PC-9 (cell line): ENCODE measurements around the gene CRACR2A. TPM values are rescaled to one million over a fixed set of nuclear protein-coding genes. Genes with fewer than 3 reads are reported as not detected.

Experiments
- BruUV-seq: library from RNA; stranded (reverse); fragments of 400-500 nt; replicated peaks from 2 replicates; lab custom pipeline; 2021; lab: Mats Ljungman, UMichigan
- CTCF ChIA-PET: fragments of 300-600 bp; sonication (Branson Sonifier 250); formaldehyde crosslinking; loops from one replicate; lab custom pipeline; 2022; ENCODE audit warnings: antibody characterized with exemption; lab: Charles Lee
- POLR2A ChIA-PET: fragments of 300-600 bp; sonication (Branson Sonifier 250); formaldehyde crosslinking; loops from one replicate; lab custom pipeline; 2022; ENCODE audit warnings: antibody characterized with exemption; ENCODE audit not compliant: unreplicated experiment; lab: Charles Lee
- DNase-seq, 2 experiments: peaks; one replicate each; pipeline versions ENCODE4 v3.0.0 to v3.0.0-alpha.2; 2015 to 2022; ENCODE audit warnings: mixed read lengths in 1 of 2
- H2AFZ ChIP-seq: fragments of 200-600 bp; sonication (generic); 2 replicates; pipeline ENCODE4 v1.8.1; 2017; ENCODE audit warnings: antibody characterized with exemption
- H3F3A ChIP-seq: fragments of 200-600 bp; sonication (generic); 2 replicates; pipeline ENCODE4 v1.8.1; 2017; ENCODE audit warnings: antibody characterized with exemption, mild to moderate bottlenecking, low read depth; ENCODE audit not compliant: insufficient read depth
- H3K27ac ChIP-seq: fragments of 200-600 bp; sonication (generic); 2 replicates; pipeline ENCODE4 v1.6.1; 2016; ENCODE audit warnings: mixed run types
- H3K27me3 ChIP-seq: fragments of 200-600 bp; sonication (generic); 2 replicates; pipeline ENCODE4 v1.6.1; 2016; ENCODE audit warnings: low read depth, mixed run types; ENCODE audit not compliant: insufficient read depth
- H3K36me3 ChIP-seq: fragments of 200-600 bp; sonication (generic); 2 replicates; pipeline ENCODE4 v1.6.1; 2016; ENCODE audit warnings: low read depth, mixed run types
- H3K4me1 ChIP-seq: fragments of 200-600 bp; sonication (generic); replicated peaks from 2 replicates; pipeline ENCODE4 v1.6.1; 2016; ENCODE audit warnings: mixed run types; ENCODE audit not compliant: insufficient read depth
- H3K4me2 ChIP-seq: fragments of 200-600 bp; sonication (generic); 2 replicates; pipeline ENCODE4 v1.6.1; 2017; ENCODE audit warnings: mixed run types
- H3K4me3 ChIP-seq: fragments of 200-600 bp; sonication (generic); 2 replicates; pipeline ENCODE4 v1.6.1; 2016; ENCODE audit warnings: mixed run types
- H3K79me2 ChIP-seq: fragments of 200-600 bp; sonication (generic); 2 replicates; pipeline ENCODE4 v1.6.1; 2017; ENCODE audit warnings: low read depth, mixed run types
- H3K9me2 ChIP-seq: fragments of 200-600 bp; sonication (generic); 2 replicates; pipeline ENCODE4 v1.8.1; 2017; ENCODE audit warnings: mild to moderate bottlenecking; ENCODE audit not compliant: insufficient read depth
- H3K9me3 ChIP-seq: fragments of 200-600 bp; sonication (generic); 2 replicates; pipeline ENCODE4 v1.8.1; 2016; ENCODE audit warnings: low read depth; ENCODE audit not compliant: insufficient read depth
- H4K20me1 ChIP-seq: fragments of 200-600 bp; sonication (generic); 2 replicates; pipeline ENCODE4 v1.8.1; 2017; ENCODE audit not compliant: insufficient read depth
- CTCF ChIP-seq: fragments of 200-600 bp; sonication (generic); conservative IDR thresholded peaks from 2 replicates; pipeline ENCODE4 v1.6.1; 2017; ENCODE audit warnings: mixed run types, antibody characterized with exemption, mild to moderate bottlenecking, moderate library complexity
- EZH2 ChIP-seq: fragments of 200-600 bp; sonication (generic); IDR thresholded peaks from 2 replicates; pipeline ENCODE4 v1.8.0; 2017; ENCODE audit warnings: antibody characterized with exemption, low read depth
- intact Hi-C: fragments of 100-400 bp; cut with micrococcal nuclease; formaldehyde crosslinking; loops from one replicate; pipeline ENCODE4 v1.10.0; 2022; ENCODE audit not compliant: unreplicated experiment
- total RNA-seq: library from RNA; stranded (reverse); gene quantifications from 2 replicates; pipeline ENCODE4 v1.2.3, GENCODE V29; 2021

CRACR2A gene
- total RNA-seq, 1 experiment from 2014 or later = not detected

- no peaks in the 10 kb centered on the region for H3K4me1 ChIP-seq
- no peaks in the 10 kb centered on the region for H3K36me3 ChIP-seq
- no peak overlapping the region for H3K27ac ChIP-seq
- H3K4me2 ChIP-seq = no peak overlapping the region
- H3K9me3 ChIP-seq = no peaks in the 10 kb centered on the region
- POLR2A ChIA-PET = no interaction called here
- H3F3A ChIP-seq = no peaks in the 10 kb centered on the region
- no peaks in the 10 kb centered on the region for H3K9me2 ChIP-seq
- TF ChIP-seq EZH2 (no peak), CTCF (no peak)
- DNase-seq = no peak
- no peaks in the 10 kb centered on the region for H3K79me2 ChIP-seq
- intact Hi-C loops = no loop called here
- CTCF ChIA-PET = no interaction called here
- H4K20me1 ChIP-seq = no peaks in the 10 kb centered on the region
- H3K4me3 ChIP-seq = no peak overlapping the region
- H2AFZ ChIP-seq = no peak overlapping the region
- no TSS peak for BruUV-seq
- H3K27me3 ChIP-seq = peaks cover 47% of the 10 kb centered on the region
These were observed 42.7 kb upstream of the CRACR2A start for GRCh38 chr12:3795492-3796133.

GRCh38 chr12:3795066-3795465, 42.2 kb upstream of the CRACR2A start:
- Histone ChIP-seq H3K9me3 (no peaks in the 10 kb centered on the region), H3K79me2 (no peaks in the 10 kb centered on the region), H3K27ac (no peak overlapping the region), H3K4me2 (no peak overlapping the region), H2AFZ (no peak overlapping the region), H4K20me1 (no peaks in the 10 kb centered on the region), H3F3A (no peaks in the 10 kb centered on the region), H3K36me3 (no peaks in the 10 kb centered on the region), H3K9me2 (no peaks in the 10 kb centered on the region), H3K4me3 (no peak overlapping the region), H3K4me1 (no peaks in the 10 kb centered on the region), H3K27me3 (peaks cover 51% of the 10 kb centered on the region)
- ChIA-PET CTCF (no interaction called here), POLR2A (no interaction called here)
- no peak for DNase-seq
- no TSS peak for BruUV-seq
- intact Hi-C loops = no loop called here
- TF ChIP-seq EZH2 (no peak), CTCF (no peak)

GRCh38 chr12:3792623-3793288, 39.8 kb upstream of the CRACR2A start:
- no peaks in the 10 kb centered on the region for H3K9me2 ChIP-seq
- no peaks in the 10 kb centered on the region for H3K36me3 ChIP-seq
- no peak for DNase-seq
- no peak overlapping the region for H3K4me2 ChIP-seq
- POLR2A ChIA-PET = no interaction called here
- no TSS peak for BruUV-seq
- peaks cover 62% of the 10 kb centered on the region for H3K27me3 ChIP-seq
- H3K79me2 ChIP-seq = no peaks in the 10 kb centered on the region
- H3F3A ChIP-seq = no peaks in the 10 kb centered on the region
- H2AFZ ChIP-seq = no peak overlapping the region
- CTCF ChIA-PET = no interaction called here
- H3K9me3 ChIP-seq = no peaks in the 10 kb centered on the region
- H4K20me1 ChIP-seq = no peaks in the 10 kb centered on the region
- H3K27ac ChIP-seq = no peak overlapping the region
- intact Hi-C loops = no loop called here
- TF ChIP-seq CTCF (no peak), EZH2 (no peak)
- no peak overlapping the region for H3K4me3 ChIP-seq
- H3K4me1 ChIP-seq = no peaks in the 10 kb centered on the region
